Measurements from ENCODE around the gene ADCYAP1R1.

Gene ADCYAP1R1

GRCh38 chr7:31087351-31087750 lies 35.2 kb downstream of the ADCYAP1R1 start:
- TF ChIP-seq USF1 (IDR thresholded peaks at IDR 0.05) (no peak), YY1 (IDR thresholded peaks at IDR 0.05; ENCODE audit: low read depth) (no peak), MAX (IDR thresholded peaks at IDR 0.05) (no peak), ZBTB7A (IDR thresholded peaks at IDR 0.05; ENCODE audit: low read depth) (no peak), EGR1 (IDR thresholded peaks at IDR 0.05) (no peak), TCF12 (IDR thresholded peaks at IDR 0.05; ENCODE audit: low read depth) (no peak), CEBPB (IDR thresholded peaks at IDR 0.05) (no peak), TAF1 (IDR thresholded peaks at IDR 0.05; ENCODE audit: low read depth) (no peak), RAD21 (IDR thresholded peaks at IDR 0.05; ENCODE audit: low read depth) (no peak), REST (IDR thresholded peaks at IDR 0.05; ENCODE audit: low read depth) (no peak), CREB1 (IDR thresholded peaks at IDR 0.05; ENCODE audit: low read depth) (no peak), TEAD4 (IDR thresholded peaks at IDR 0.05) (no peak), EP300 (IDR thresholded peaks at IDR 0.05; ENCODE audit: borderline replicate concordance) (no peak), FOXM1 (IDR thresholded peaks at IDR 0.05; ENCODE audit: borderline replicate concordance, low read depth) (no peak), NFIC (IDR thresholded peaks at IDR 0.05) (no peak)

GRCh38 chr7:31091924-31092434 lies 39.9 kb downstream of the ADCYAP1R1 start:
- TF ChIP-seq FOXM1 (IDR thresholded peaks at IDR 0.05; ENCODE audit: borderline replicate concordance, low read depth) (no peak), EP300 (IDR thresholded peaks at IDR 0.05; ENCODE audit: borderline replicate concordance) (no peak), EGR1 (IDR thresholded peaks at IDR 0.05) (no peak), REST (IDR thresholded peaks at IDR 0.05; ENCODE audit: low read depth) (no peak), YY1 (IDR thresholded peaks at IDR 0.05; ENCODE audit: low read depth) (no peak), CREB1 (IDR thresholded peaks at IDR 0.05; ENCODE audit: low read depth) (no peak), TEAD4 (IDR thresholded peaks at IDR 0.05) (no peak), USF1 (IDR thresholded peaks at IDR 0.05) (no peak), NFIC (IDR thresholded peaks at IDR 0.05) (no peak), RAD21 (IDR thresholded peaks at IDR 0.05; ENCODE audit: low read depth) (no peak), MAX (IDR thresholded peaks at IDR 0.05) (no peak), CEBPB (IDR thresholded peaks at IDR 0.05) (no peak), ZBTB7A (IDR thresholded peaks at IDR 0.05; ENCODE audit: low read depth) (no peak), TCF12 (IDR thresholded peaks at IDR 0.05; ENCODE audit: low read depth) (no peak)

GRCh38 chr7:31092606-31093005 lies 40.5 kb downstream of the ADCYAP1R1 start:
- TF ChIP-seq FOXM1 (IDR thresholded peaks at IDR 0.05; ENCODE audit: borderline replicate concordance, low read depth) (no peak), RAD21 (IDR thresholded peaks at IDR 0.05; ENCODE audit: low read depth) (no peak), CREB1 (IDR thresholded peaks at IDR 0.05; ENCODE audit: low read depth) (no peak), ZBTB7A (IDR thresholded peaks at IDR 0.05; ENCODE audit: low read depth) (no peak), NFIC (IDR thresholded peaks at IDR 0.05) (no peak)

- TF ChIP-seq TAF1 (IDR thresholded peaks at IDR 0.05; ENCODE audit: low read depth), result no peak
- TF ChIP-seq YY1 (IDR thresholded peaks at IDR 0.05; ENCODE audit: low read depth), result no peak
- TF ChIP-seq TEAD4 (IDR thresholded peaks at IDR 0.05), result no peak
- no peak for TF ChIP-seq CEBPB (IDR thresholded peaks at IDR 0.05)
- no peak for TF ChIP-seq USF1 (IDR thresholded peaks at IDR 0.05)
- no peak for TF ChIP-seq TCF12 (IDR thresholded peaks at IDR 0.05; ENCODE audit: low read depth)
- no peak for TF ChIP-seq EGR1 (IDR thresholded peaks at IDR 0.05)
- TF ChIP-seq REST (IDR thresholded peaks at IDR 0.05; ENCODE audit: low read depth), result no peak
- no peak for TF ChIP-seq FOXM1 (IDR thresholded peaks at IDR 0.05; ENCODE audit: borderline replicate concordance, low read depth)
- TF ChIP-seq ZBTB7A (IDR thresholded peaks at IDR 0.05; ENCODE audit: low read depth), result no peak
- no peak for TF ChIP-seq EP300 (IDR thresholded peaks at IDR 0.05; ENCODE audit: borderline replicate concordance)
Observed at GRCh38 chr7:31093282-31093681, 41.2 kb downstream of the ADCYAP1R1 start.
